ENCODE measurements around the gene TSFM. TPM values are rescaled to one million over a fixed set of nuclear protein-coding genes. Genes with fewer than 3 reads are reported as not detected.

TSFM gene
- total and polyA plus RNA-seq, 4 donors = 14.6 to 60.5 (median 38.2) TPM

- Histone ChIP-seq H3K27ac (ENCODE audit: low read depth in 1 of 2, low read length in 2 of 2) (peak overlapping the region; percentile 23 to 29), H3K36me3 (ENCODE audit: control insufficient read depth in 4 of 4, insufficient read depth in 3 of 4, low read depth in 1 of 4, low read length in 3 of 4) (no peaks in the 10 kb centered on the region), H3K4me3 (ENCODE audit: low read depth in 1 of 3, low read length in 3 of 3) (no peak overlapping the region), H3K9me3 (ENCODE audit: control insufficient read depth in 4 of 4, low read length in 3 of 4) (no peaks in the 10 kb centered on the region), H3K27me3 (ENCODE audit: control insufficient read depth in 4 of 4, insufficient read depth in 4 of 4, low read length in 3 of 4) (no peaks in the 10 kb centered on the region), H3K9ac (ENCODE audit: low read depth in 1 of 2, low read length in 2 of 2) (no peak overlapping the region), H3K4me1 (ENCODE audit: control insufficient read depth in 4 of 4, insufficient read depth in 4 of 4, low read length in 3 of 4) (peaks cover 43 to 98% (median 92%) of the 10 kb centered on the region in 4 donors)
- 24% methylated on average over 5 of the region's 5 CpGs for WGBS
- no peak for DNase-seq (ENCODE audit: low spot score)
- TF ChIP-seq MAX (IDR thresholded peaks at IDR 0.05) = no peak
- no peak for TF ChIP-seq SP1 (IDR thresholded peaks at IDR 0.05)
- no peak for TF ChIP-seq NR2F2 (IDR thresholded peaks at IDR 0.05)
- TF ChIP-seq REST (IDR thresholded peaks at IDR 0.05) = no peak
Observed at GRCh38 chr12:57837864-57838562, 55.4 kb downstream of the TSFM start.

GRCh38 chr12:57838594-57839302, 56.2 kb downstream of the TSFM start:
- H3K4me1 ChIP-seq (ENCODE audit: control insufficient read depth in 4 of 4, insufficient read depth in 4 of 4, low read length in 3 of 4) = peaks cover 44 to 98% (median 93%) of the 10 kb centered on the region in 4 donors
- 56% methylated on average over 8 of the region's 8 CpGs for WGBS
- H3K9me3 ChIP-seq (ENCODE audit: control insufficient read depth in 4 of 4, low read length in 3 of 4) = no peaks in the 10 kb centered on the region
- no peak for TF ChIP-seq ZBTB33 (IDR thresholded peaks at IDR 0.05)
- TF ChIP-seq NR2F2 (IDR thresholded peaks at IDR 0.05) = no peak
- TF ChIP-seq EGR1 (IDR thresholded peaks at IDR 0.05; ENCODE audit: low read depth in 2 of 2) = no peak
- TF ChIP-seq GABPA (IDR thresholded peaks at IDR 0.05 in 1 of 2, conservative IDR thresholded peaks at IDR 0.05 in 1 of 2) = peak in 1 of 2 donors; percentile 18
- H3K27ac ChIP-seq (ENCODE audit: low read depth in 1 of 2, low read length in 2 of 2) = peak overlapping the region in 1 of 2 donors; percentile 29
- no peak for DNase-seq (ENCODE audit: low spot score)
- no peak overlapping the region for H3K4me3 ChIP-seq (ENCODE audit: low read depth in 1 of 3, low read length in 3 of 3)
- no peaks in the 10 kb centered on the region for H3K36me3 ChIP-seq (ENCODE audit: control insufficient read depth in 4 of 4, insufficient read depth in 3 of 4, low read depth in 1 of 4, low read length in 3 of 4)
- H3K27me3 ChIP-seq (ENCODE audit: control insufficient read depth in 4 of 4, insufficient read depth in 4 of 4, low read length in 3 of 4) = no peaks in the 10 kb centered on the region
- H3K9ac ChIP-seq (ENCODE audit: low read depth in 1 of 2, low read length in 2 of 2) = no peak overlapping the region

- Histone ChIP-seq H3K36me3 (ENCODE audit: control insufficient read depth in 4 of 4, insufficient read depth in 3 of 4, low read depth in 1 of 4, low read length in 3 of 4) (no peaks in the 10 kb centered on the region), H3K4me1 (ENCODE audit: control insufficient read depth in 4 of 4, insufficient read depth in 4 of 4, low read length in 3 of 4) (peaks cover 45 to 98% (median 92%) of the 10 kb centered on the region in 4 donors), H3K9me3 (ENCODE audit: control insufficient read depth in 4 of 4, low read length in 3 of 4) (no peaks in the 10 kb centered on the region), H3K27me3 (ENCODE audit: control insufficient read depth in 4 of 4, insufficient read depth in 4 of 4, low read length in 3 of 4) (no peaks in the 10 kb centered on the region), H3K9ac (ENCODE audit: low read depth in 1 of 2, low read length in 2 of 2) (no peak overlapping the region), H3K27ac (ENCODE audit: low read depth in 1 of 2, low read length in 2 of 2) (peak overlapping the region; percentile 37 to 47), H3K4me3 (ENCODE audit: low read depth in 1 of 3, low read length in 3 of 3) (no peak overlapping the region)
- DNase-seq (ENCODE audit: low spot score) = no peak
- WGBS = 32% methylated on average over 5 of the region's 5 CpGs
- TF ChIP-seq MAX (IDR thresholded peaks at IDR 0.05) = no peak
- no peak for TF ChIP-seq ZBTB33 (IDR thresholded peaks at IDR 0.05)
- TF ChIP-seq TAF1 (conservative IDR thresholded peaks at IDR 0.05) = no peak
- no peak for TF ChIP-seq NR2F2 (IDR thresholded peaks at IDR 0.05)
- TF ChIP-seq EGR1 (IDR thresholded peaks at IDR 0.05; ENCODE audit: low read depth in 2 of 2) = no peak
- no peak for TF ChIP-seq HNF4G (IDR thresholded peaks at IDR 0.05)
- no peak for TF ChIP-seq FOXA2 (IDR thresholded peaks at IDR 0.05)
- no peak for TF ChIP-seq RAD21 (IDR thresholded peaks at IDR 0.05)
- TF ChIP-seq HNF4A (conservative IDR thresholded peaks at IDR 0.05) = no peak
- no peak for TF ChIP-seq YY1 (IDR thresholded peaks at IDR 0.05)
- no peak for TF ChIP-seq REST (IDR thresholded peaks at IDR 0.05)
Observed at GRCh38 chr12:57839996-57840395, 57.4 kb downstream of the TSFM start.

All from liver (tissue), 9 donors.